Endothelial cell of umbilical vein (primary cell): ENCODE data around the gene SELENOM. TPM values are rescaled to one million over a fixed set of nuclear protein-coding genes. Genes with fewer than 3 reads are reported as not detected.

Experiments
- BruUV-seq: library from RNA; stranded (reverse); fragments of 400-500 nt; replicated peaks from 2 replicates; lab custom pipeline; 2021; lab: Mats Ljungman, UMichigan
- CTCF ChIA-PET: fragments of 300-600, 350-600 bp; sonication (Branson Sonifier 250); formaldehyde crosslinking; loops from one replicate; lab custom pipeline; 2021; ENCODE audit warnings: antibody characterized with exemption, inconsistent platforms; lab: Charles Lee
- POLR2A ChIA-PET: fragments of 300-600, 350-600 bp; sonication (Branson Sonifier 250); formaldehyde crosslinking; loops from one replicate; lab custom pipeline; 2021; ENCODE audit warnings: antibody characterized with exemption, inconsistent platforms; lab: Charles Lee
- DNase-seq: peaks from one replicate; pipeline ENCODE4 v3.0.0-alpha.2; 2011; ENCODE audit warnings: low read depth, low spot score
- FAIRE-seq: peaks from 2 replicates; lab custom pipeline; 2011; peaks lifted over from hg19 to GRCh38; lab: Jason Lieb, UNC
- H2AFZ ChIP-seq: 2 replicates; pipeline ENCODE4 v1.6.0; 2012; ENCODE audit warnings: low read depth, low read length, control low read depth, inconsistent platforms
- H3K27ac ChIP-seq: 2 replicates; pipeline ENCODE4 v1.5.1; 2011; ENCODE audit warnings: low read depth, mild to moderate bottlenecking, control low read depth, low read length, moderate library complexity; ENCODE audit not compliant: insufficient read depth
- H3K27me3 ChIP-seq, 2 experiments: 2 replicates each; pipeline versions ENCODE4 v1.6.0 to v1.6.1; 2011; ENCODE audit warnings: low read length in 2 of 2, mixed read lengths in 1 of 2; ENCODE audit not compliant: control insufficient read depth in 2 of 2, insufficient read depth in 2 of 2
- H3K36me3 ChIP-seq, 2 experiments: 2 replicates in 1 of 2; 3 replicates in 1 of 2; pipeline ENCODE4 v1.5.1; 2011; ENCODE audit warnings: low read length in 2 of 2, mild to moderate bottlenecking in 1 of 2, moderate library complexity in 1 of 2; ENCODE audit not compliant: control insufficient read depth in 2 of 2, insufficient read depth in 2 of 2; ENCODE audit errors: extremely low read depth in 1 of 2
- H3K4me1 ChIP-seq: 3 replicates; pipeline ENCODE4 v1.5.1; 2011; ENCODE audit warnings: mild to moderate bottlenecking, low read length; ENCODE audit not compliant: control insufficient read depth, insufficient read depth; ENCODE audit errors: extremely low read depth
- H3K4me2 ChIP-seq: 2 replicates; pipeline ENCODE4 v1.6.1; 2011; ENCODE audit warnings: low read length, control low read depth, mixed read lengths; ENCODE audit not compliant: insufficient read depth
- H3K4me3 ChIP-seq, 3 experiments: fragments of 200-600 bp in 1 of 3; sonication (generic), shearing (Covaris generic) in 1 of 3; replicated peaks in 1 of 3; 2 replicates each; pipeline ENCODE4 v1.5.1; 2011 to 2016; ENCODE audit warnings: control low read depth in 3 of 3, low read length in 3 of 3, mild to moderate bottlenecking in 2 of 3, inconsistent platforms in 1 of 3, low read depth in 1 of 3, moderate library complexity in 1 of 3; ENCODE audit not compliant: insufficient read depth in 1 of 3
- H3K79me2 ChIP-seq: 2 replicates; pipeline ENCODE4 v1.6.0; 2012; ENCODE audit warnings: low read length, inconsistent platforms; ENCODE audit not compliant: control insufficient read depth, insufficient read depth
- H3K9ac ChIP-seq: replicated peaks from 2 replicates; pipeline ENCODE3; 2011; ENCODE audit warnings: low read length, control low read depth; ENCODE audit not compliant: insufficient read depth; ENCODE audit errors: extremely low read depth
- H3K9me1 ChIP-seq: replicated peaks from 3 replicates; pipeline ENCODE4 v1.6.0; 2011; ENCODE audit warnings: mild to moderate bottlenecking, low read length; ENCODE audit not compliant: control insufficient read depth, insufficient read depth; ENCODE audit errors: extremely low read depth
- H3K9me3 ChIP-seq: replicated peaks from 2 replicates; pipeline ENCODE4 v1.5.1; 2012; ENCODE audit warnings: low read length, inconsistent platforms; ENCODE audit not compliant: control insufficient read depth, insufficient read depth
- H4K20me1 ChIP-seq: replicated peaks from 2 replicates; pipeline ENCODE3; 2011; ENCODE audit warnings: mild to moderate bottlenecking, low read length; ENCODE audit not compliant: control insufficient read depth, insufficient read depth; ENCODE audit errors: extremely low read depth
- EZH2 ChIP-seq: IDR thresholded peaks from 2 replicates; pipeline ENCODE4 v1.6.1; 2012; ENCODE audit warnings: borderline replicate concordance, low read depth, mild to moderate bottlenecking, moderate library complexity, low read length, inconsistent platforms; ENCODE audit not compliant: severe bottlenecking
- JUN ChIP-seq: IDR thresholded peaks from 2 replicates; pipeline ENCODE4 v1.6.1; 2011; ENCODE audit warnings: borderline replicate concordance, low read depth; ENCODE audit not compliant: insufficient read length, insufficient read depth
- dilution Hi-C: fragments of 300-500 bp; cut with MboI; formaldehyde crosslinking; loops from one replicate; pipeline ENCODE4 v1.15.0; 2019; ENCODE audit warnings: low sequenced_read_pairs; ENCODE audit not compliant: extremely low pct_ligation_motif_present
- intact Hi-C: fragments of 100-400 bp; cut with micrococcal nuclease; formaldehyde crosslinking; loops from one replicate; pipeline ENCODE4 v1.10.0; 2022
- polyA plus RNA-seq, 4 experiments: library from polyadenylated mRNA; depleted of rRNA in 3 of 4; stranded (reverse) in 3 of 4; unstranded in 1 of 4; fragments of >200 nt; gene quantifications; 2 replicates each; pipeline versions ENCODE4 v1.2.1 to v1.2.3, GENCODE V29; 2011 to 2012; ENCODE audit warnings: missing spikeins in 1 of 4
- total RNA-seq: library from RNA; stranded (reverse); gene quantifications from 2 replicates; pipeline ENCODE4 v1.2.3, GENCODE V29; 2021
- TF ChIP-seq, protein P1 (sequence below), 2 donors: IDR thresholded peaks; 1 replicate in 1 of 2; 2 replicates in 1 of 2; pipeline ENCODE4 v1.5.1; 2011; ENCODE audit warnings: low read length in 2 of 2, mild to moderate bottlenecking in 2 of 2, moderate library complexity in 2 of 2, control low read depth in 1 of 2, inconsistent platforms in 1 of 2, low read depth in 1 of 2; ENCODE audit not compliant: insufficient read depth in 1 of 2; ENCODE audit errors: extremely low read depth in 1 of 2
- TF ChIP-seq, protein P2 (sequence below): IDR thresholded peaks from 2 replicates; pipeline ENCODE4 v1.6.1; 2011; ENCODE audit not compliant: insufficient read depth, insufficient read length

SELENOM gene
- total and polyA plus RNA-seq, 2 donors (not counting 3 experiments of a cell fraction or from before 2014, with no cell fraction given), result 29.6 to 87.1 TPM

DNA sequence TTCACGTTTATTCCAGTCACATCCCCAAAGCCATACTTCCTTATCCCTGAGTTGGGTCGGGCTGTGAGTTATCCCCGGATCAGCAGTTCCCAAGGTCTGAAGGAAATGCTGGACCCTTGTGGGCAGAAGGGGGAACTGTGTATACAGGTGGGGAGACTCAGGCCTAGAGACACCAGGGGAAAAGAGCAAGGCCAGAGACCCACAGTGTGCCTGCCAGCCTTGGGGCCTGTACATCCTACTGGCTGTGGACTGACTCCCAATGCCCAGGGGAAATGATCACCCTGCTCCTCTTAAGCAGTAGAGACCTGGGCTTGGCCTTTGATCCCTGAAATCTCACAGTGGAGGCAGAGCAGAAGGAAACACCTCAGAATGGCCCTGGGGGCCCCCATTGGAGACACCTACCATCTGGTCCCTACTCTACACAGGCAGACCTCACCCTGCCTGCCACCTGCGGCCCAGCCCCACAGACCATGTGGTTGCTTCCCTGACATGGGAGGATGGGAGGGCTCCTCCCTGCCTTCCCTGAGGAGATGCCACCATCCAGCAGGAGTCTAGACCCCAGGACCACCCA is 1.3 kb downstream of the SELENOM start:
- no peak overlapping the region for H2AFZ ChIP-seq
- no peak overlapping the region for H3K4me3 ChIP-seq
- H3K27ac ChIP-seq, result no peak overlapping the region
- no peak overlapping the region for H3K4me2 ChIP-seq
- no peaks in the 10 kb centered on the region for H4K20me1 ChIP-seq
- peaks cover 4 to 12% of the 10 kb centered on the region in 2 experiments for H3K36me3 ChIP-seq
- POLR2A ChIA-PET, result no interaction called here
- no TSS peak for BruUV-seq
- no peaks in the 10 kb centered on the region for H3K9me1 ChIP-seq
- peaks cover 11% of the 10 kb centered on the region for H3K4me1 ChIP-seq
- TF ChIP-seq JUN (no peak), EZH2 (no peak)
- TF ChIP-seq, protein P1, sequence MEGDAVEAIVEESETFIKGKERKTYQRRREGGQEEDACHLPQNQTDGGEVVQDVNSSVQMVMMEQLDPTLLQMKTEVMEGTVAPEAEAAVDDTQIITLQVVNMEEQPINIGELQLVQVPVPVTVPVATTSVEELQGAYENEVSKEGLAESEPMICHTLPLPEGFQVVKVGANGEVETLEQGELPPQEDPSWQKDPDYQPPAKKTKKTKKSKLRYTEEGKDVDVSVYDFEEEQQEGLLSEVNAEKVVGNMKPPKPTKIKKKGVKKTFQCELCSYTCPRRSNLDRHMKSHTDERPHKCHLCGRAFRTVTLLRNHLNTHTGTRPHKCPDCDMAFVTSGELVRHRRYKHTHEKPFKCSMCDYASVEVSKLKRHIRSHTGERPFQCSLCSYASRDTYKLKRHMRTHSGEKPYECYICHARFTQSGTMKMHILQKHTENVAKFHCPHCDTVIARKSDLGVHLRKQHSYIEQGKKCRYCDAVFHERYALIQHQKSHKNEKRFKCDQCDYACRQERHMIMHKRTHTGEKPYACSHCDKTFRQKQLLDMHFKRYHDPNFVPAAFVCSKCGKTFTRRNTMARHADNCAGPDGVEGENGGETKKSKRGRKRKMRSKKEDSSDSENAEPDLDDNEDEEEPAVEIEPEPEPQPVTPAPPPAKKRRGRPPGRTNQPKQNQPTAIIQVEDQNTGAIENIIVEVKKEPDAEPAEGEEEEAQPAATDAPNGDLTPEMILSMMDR (IDR thresholded peaks at IDR 0.05; ENCODE audit: extremely low read depth in 1 of 2, insufficient read depth in 1 of 2, low read depth in 1 of 2, low read length in 2 of 2), result peak in 1 of 2 donors; percentile 7
- TF ChIP-seq, protein P2, sequence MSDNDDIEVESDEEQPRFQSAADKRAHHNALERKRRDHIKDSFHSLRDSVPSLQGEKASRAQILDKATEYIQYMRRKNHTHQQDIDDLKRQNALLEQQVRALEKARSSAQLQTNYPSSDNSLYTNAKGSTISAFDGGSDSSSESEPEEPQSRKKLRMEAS, result no peak
- dilution Hi-C loops (no loop called here), intact Hi-C loops (no loop called here)
- no peak overlapping the region for H3K9ac ChIP-seq
- CTCF ChIA-PET, result interaction anchor here (1.1 to 7.5 kb wide), 6 partner anchors 11 to 166 kb away, joined by 3 to 231 read pairs (median 40); partner anchors contain the start of gene RNF185
- no peaks in the 10 kb centered on the region for H3K79me2 ChIP-seq
- no peaks in the 10 kb centered on the region for H3K27me3 ChIP-seq
- DNase-seq (no peak), FAIRE-seq (no peak)
- H3K9me3 ChIP-seq, result no peaks in the 10 kb centered on the region
